HL-60 (cell line): ENCODE results near the gene ICA1L.

Source experiments
- DNase-seq, 2 experiments: peaks; one replicate each; pipeline ENCODE4 v3.0.0-alpha.2; 2010 to 2020; ENCODE audit warnings: low read depth in 1 of 2, low spot score in 1 of 2
- H3K27ac ChIP-seq: fragments of 250-450 bp; sonication (Bioruptor Pico); replicated peaks from 2 replicates; pipeline ENCODE4 v1.5.1; 2020; ENCODE audit warnings: mild to moderate bottlenecking, moderate library complexity
- H3K27me3 ChIP-seq: fragments of 250-450 bp; sonication (Bioruptor Pico); 2 replicates; pipeline ENCODE4 v1.5.1; 2021; ENCODE audit warnings: mild to moderate bottlenecking, moderate library complexity; ENCODE audit not compliant: insufficient read depth, poor library complexity, severe bottlenecking
- H3K4me3 ChIP-seq: replicated peaks from 2 replicates; pipeline ENCODE4 v1.5.1; 2011; ENCODE audit warnings: mild to moderate bottlenecking, control low read depth, low read length; ENCODE audit not compliant: insufficient read depth
- CTCF ChIP-seq: IDR thresholded peaks from one replicate; pipeline ENCODE4 v1.5.1; 2011; ENCODE audit warnings: low read length, control low read depth, inconsistent platforms; ENCODE audit not compliant: insufficient read depth
- GABPA ChIP-seq: IDR thresholded peaks from 2 replicates; pipeline ENCODE4 v1.6.1; 2012; ENCODE audit warnings: low read depth
- POLR2AphosphoS5 ChIP-seq: IDR thresholded peaks from 2 replicates; pipeline ENCODE4 v1.6.1; 2012; ENCODE audit warnings: low read depth
- REST ChIP-seq: IDR thresholded peaks from 2 replicates; pipeline ENCODE4 v1.6.1; 2012; ENCODE audit warnings: low read depth; ENCODE audit not compliant: insufficient replicate concordance
- SPI1 ChIP-seq: IDR thresholded peaks from 2 replicates; pipeline ENCODE4 v1.6.1; 2012; ENCODE audit warnings: low read depth, mild to moderate bottlenecking, borderline replicate concordance

Gene ICA1L

GRCh38 chr2:202763916-202764315 lies 107.7 kb downstream of the ICA1L start:
- Histone ChIP-seq H3K27ac (no peak overlapping the region), H3K4me3 (no peak overlapping the region), H3K27me3 (no peaks in the 10 kb centered on the region)
- TF ChIP-seq CTCF (no peak), REST (no peak), GABPA (no peak), SPI1 (no peak), POLR2AphosphoS5 (no peak)
- no peak for DNase-seq

GRCh38 chr2:202762556-202762955 lies 109.0 kb downstream of the ICA1L start:
- no peak for DNase-seq
- TF ChIP-seq GABPA, result no peak
- TF ChIP-seq SPI1, result no peak
- no peak for TF ChIP-seq CTCF
- no peak for TF ChIP-seq REST
- no peak for TF ChIP-seq POLR2AphosphoS5
- no peak overlapping the region for H3K27ac ChIP-seq
- no peak overlapping the region for H3K4me3 ChIP-seq
- no peaks in the 10 kb centered on the region for H3K27me3 ChIP-seq

GRCh38 chr2:202760848-202761247 lies 110.7 kb downstream of the ICA1L start:
- Histone ChIP-seq H3K27ac (no peak overlapping the region), H3K4me3 (no peak overlapping the region), H3K27me3 (no peaks in the 10 kb centered on the region)
- TF ChIP-seq SPI1 (no peak), REST (no peak), POLR2AphosphoS5 (no peak), CTCF (no peak), GABPA (no peak)
- DNase-seq, result no peak
